HG03469 (cell line): ENCODE measurements around the gene NUB1.

Experiments
- ATAC-seq: cut with Tn5 transposase; IDR thresholded peaks from one replicate; pipeline ENCODE4 v1.9.1; 2021; ENCODE audit warnings: mild to moderate bottlenecking, moderate library complexity, moderate number of reproducible peaks; ENCODE audit not compliant: unreplicated experiment

The NUB1 gene

GRCh38 chr7:151342102-151342646, 562 bp downstream of the NUB1 start:
- ATAC-seq = peak; percentile 40

- ATAC-seq = no peak
Measured at GRCh38 chr7:151342811-151343210, 1.2 kb downstream of the NUB1 start.

GRCh38 chr7:151343516-151343915, 1.9 kb downstream of the NUB1 start:
- ATAC-seq = no peak

- no peak for ATAC-seq
Measured at GRCh38 chr7:151345576-151346469, 4.2 kb downstream of the NUB1 start.

- ATAC-seq = no peak
Measured at GRCh38 chr7:151346470-151346769, 4.8 kb downstream of the NUB1 start.

GRCh38 chr7:151347200-151347599, 5.6 kb downstream of the NUB1 start:
- ATAC-seq = no peak

GRCh38 chr7:151348970-151349369, 7.4 kb downstream of the NUB1 start:
- ATAC-seq = no peak

- ATAC-seq = peak; percentile 22
Measured at GRCh38 chr7:151349507-151349853, 7.9 kb downstream of the NUB1 start.

- no peak for ATAC-seq
Measured at GRCh38 chr7:151351027-151351426, 9.4 kb downstream of the NUB1 start.

- no peak for ATAC-seq
Measured at GRCh38 chr7:151351967-151352366, 10.4 kb downstream of the NUB1 start.

GRCh38 chr7:151352512-151352911, 10.9 kb downstream of the NUB1 start:
- ATAC-seq = no peak

- ATAC-seq = no peak
Measured at GRCh38 chr7:151361193-151361959, 19.8 kb downstream of the NUB1 start.

- no peak for ATAC-seq
Measured at GRCh38 chr7:151363182-151363581, 21.6 kb downstream of the NUB1 start.

- ATAC-seq = no peak
Measured at GRCh38 chr7:151366166-151366879, 24.7 kb downstream of the NUB1 start.

- no peak for ATAC-seq
Measured at GRCh38 chr7:151366880-151367222, 25.2 kb downstream of the NUB1 start.

- no peak for ATAC-seq
Measured at GRCh38 chr7:151367284-151367683, 25.7 kb downstream of the NUB1 start.

GRCh38 chr7:151368136-151368571, 26.5 kb downstream of the NUB1 start:
- peak; percentile 85 for ATAC-seq

- no peak for ATAC-seq
Measured at GRCh38 chr7:151371266-151371665, 29.7 kb downstream of the NUB1 start.

GRCh38 chr7:151372612-151373265, 31.1 kb downstream of the NUB1 start:
- ATAC-seq = no peak

GRCh38 chr7:151373599-151373998, 32.0 kb downstream of the NUB1 start:
- no peak for ATAC-seq

- no peak for ATAC-seq
Measured at GRCh38 chr7:151374139-151374538, 32.5 kb downstream of the NUB1 start.
